ENCODE results near the gene SPOP.

SPOP gene

GRCh38 chr17:49572806-49573420, 105.0 kb downstream of the SPOP start:
- no peak for DNase-seq (ENCODE audit: low read depth, low spot score)

- no peak for DNase-seq (ENCODE audit: low read depth, low spot score)
These were observed 105.7 kb downstream of the SPOP start for GRCh38 chr17:49572226-49572625.

GRCh38 chr17:49571764-49572163, 106.1 kb downstream of the SPOP start:
- DNase-seq (ENCODE audit: low read depth, low spot score): no peak

GRCh38 chr17:49571283-49571682, 106.6 kb downstream of the SPOP start:
- DNase-seq (ENCODE audit: low read depth, low spot score): no peak

- DNase-seq (ENCODE audit: low read depth, low spot score): no peak
These were observed 107.2 kb downstream of the SPOP start for GRCh38 chr17:49570540-49571242.

GRCh38 chr17:49568695-49569047, 109.2 kb downstream of the SPOP start:
- DNase-seq (ENCODE audit: low read depth, low spot score): peak; percentile 45

- DNase-seq (ENCODE audit: low read depth, low spot score): peak; percentile 92
These were observed 109.8 kb downstream of the SPOP start for GRCh38 chr17:49567871-49568694.

- DNase-seq (ENCODE audit: low read depth, low spot score): no peak
These were observed 110.8 kb downstream of the SPOP start for GRCh38 chr17:49567104-49567521.

- no peak for DNase-seq (ENCODE audit: low read depth, low spot score)
These were observed 111.2 kb downstream of the SPOP start for GRCh38 chr17:49566668-49567071.

- DNase-seq (ENCODE audit: low read depth, low spot score): no peak
These were observed 111.9 kb downstream of the SPOP start for GRCh38 chr17:49565948-49566491.

GRCh38 chr17:49564638-49565037, 113.3 kb downstream of the SPOP start:
- no peak for DNase-seq (ENCODE audit: low read depth, low spot score)

GRCh38 chr17:49557312-49558024, 120.4 kb downstream of the SPOP start:
- DNase-seq (ENCODE audit: low read depth, low spot score): peak; percentile 60

- DNase-seq (ENCODE audit: low read depth, low spot score): peak; percentile 96
These were observed 121.5 kb downstream of the SPOP start for GRCh38 chr17:49556223-49556943.

- DNase-seq (ENCODE audit: low read depth, low spot score): no peak
These were observed 122.2 kb downstream of the SPOP start for GRCh38 chr17:49555495-49556222.

- DNase-seq (ENCODE audit: low read depth, low spot score): no peak
These were observed 123.0 kb downstream of the SPOP start for GRCh38 chr17:49554694-49555494.

- DNase-seq (ENCODE audit: low read depth, low spot score): no peak
These were observed 124.1 kb downstream of the SPOP start for GRCh38 chr17:49553676-49554335.

GRCh38 chr17:49552070-49552751, 125.7 kb downstream of the SPOP start:
- DNase-seq (ENCODE audit: low read depth, low spot score): no peak

Data from ELF-1 (cell line).